HepG2 (cell line): ENCODE measurements around the gene COPS3. TPM values are rescaled to one million over a fixed set of nuclear protein-coding genes. Genes with fewer than 3 reads are reported as not detected.

Experiments
- CERS6 ChIP-seq: sonication (generic); formaldehyde crosslinking; IDR thresholded peaks from 2 replicates; pipeline ENCODE4 v1.5.0; 2020; ENCODE audit warnings: missing genetic modification reagents
- GATA4 ChIP-seq: sonication (generic); IDR thresholded peaks from 2 replicates; pipeline ENCODE4 v1.6.1; 2016; ENCODE audit warnings: antibody characterized with exemption, low read depth, borderline replicate concordance
- NCOA2 ChIP-seq: sonication (generic); formaldehyde crosslinking; IDR thresholded peaks from 2 replicates; pipeline ENCODE4 v1.8.0; 2022; ENCODE audit warnings: inconsistent platforms
- NR2F1 ChIP-seq, 2 experiments: fragments of 450-650 bp in 1 of 2; formaldehyde crosslinking in 1 of 2; IDR thresholded peaks; 2 replicates each; pipeline versions ENCODE4 v1.5.0 to v1.6.1; 2016 to 2020; ENCODE audit warnings: mild to moderate bottlenecking in 1 of 2, missing compliant biosample characterization in 1 of 2, missing genetic modification reagents in 1 of 2, moderate library complexity in 1 of 2
- PHF8 ChIP-seq: sonication (generic); formaldehyde crosslinking; IDR thresholded peaks from 2 replicates; pipeline ENCODE4 v1.5.0; 2020; ENCODE audit warnings: missing genetic modification reagents
- POGZ ChIP-seq: sonication (generic); formaldehyde crosslinking; IDR thresholded peaks from 2 replicates; pipeline ENCODE4 v1.4.0; 2020; ENCODE audit warnings: mild to moderate bottlenecking, missing genetic modification reagents
- PRDM10 ChIP-seq: sonication (generic); formaldehyde crosslinking; IDR thresholded peaks from 2 replicates; pipeline ENCODE4 v1.4.0; 2020; ENCODE audit warnings: low read depth, missing genetic modification reagents
- SALL2 ChIP-seq: sonication (generic); formaldehyde crosslinking; IDR thresholded peaks from 2 replicates; pipeline ENCODE4 v1.8.1; 2023; ENCODE audit warnings: mild to moderate bottlenecking, missing genetic modification reagents, inconsistent platforms
- ZBTB7A ChIP-seq: sonication (generic); formaldehyde crosslinking; IDR thresholded peaks from 2 replicates; pipeline ENCODE4 v1.8.0; 2022; ENCODE audit warnings: mild to moderate bottlenecking, missing genetic modification reagents
- ZKSCAN8 ChIP-seq: IDR thresholded peaks from 2 replicates; pipeline ENCODE4 v1.6.1; 2016; ENCODE audit warnings: borderline replicate concordance, missing genetic modification reagents, missing compliant biosample characterization
- ZMAT5 ChIP-seq: sonication (generic); formaldehyde crosslinking; IDR thresholded peaks from 2 replicates; pipeline ENCODE4 v1.5.0; 2020; ENCODE audit warnings: mild to moderate bottlenecking, low read depth, missing genetic modification reagents, borderline replicate concordance
- ZNF318 ChIP-seq: sonication (generic); formaldehyde crosslinking; IDR thresholded peaks from 2 replicates; pipeline ENCODE4 v1.4.0; 2020; ENCODE audit warnings: mild to moderate bottlenecking, missing genetic modification reagents
- ZNF777 ChIP-seq: sonication (generic); formaldehyde crosslinking; IDR thresholded peaks from 2 replicates; pipeline ENCODE4 v1.4.0; 2020; ENCODE audit warnings: missing genetic modification reagents
- ZNF883 ChIP-seq: sonication (generic); formaldehyde crosslinking; IDR thresholded peaks from 2 replicates; pipeline ENCODE4 v1.5.1; 2020; ENCODE audit warnings: mild to moderate bottlenecking, missing genetic modification reagents; ENCODE audit errors: not compliant biosample characterization
- polyA plus RNA-seq, 8 experiments: library from polyadenylated mRNA; depleted of rRNA in 3 of 8; stranded (reverse) in 7 of 8; unstranded in 1 of 8; fragments of >200 nt; fragmentation: Illumina TruSeq in 4 of 8; extraction: Trizol in 4 of 8; gene quantifications; 2 replicates each; pipeline versions ENCODE4 v1.2.1 to v1.2.3, GENCODE V29; 2011 to 2016; ENCODE audit warnings: low read depth in 4 of 8, missing spikeins in 1 of 8, mixed read lengths in 1 of 8; ENCODE audit not compliant: insufficient read depth in 1 of 8
- total RNA-seq, 5 experiments: library from RNA; depleted of rRNA; stranded (reverse); fragments of >200 nt; fragmentation: Illumina TruSeq; extraction: Trizol; gene quantifications; 2 replicates each; pipeline ENCODE4 v1.2.3, GENCODE V29; 2016; ENCODE audit warnings: low read depth in 1 of 5

The COPS3 gene
- total and polyA plus RNA-seq, 2 of the 13 experiments (the other 11 are each of a cell fraction or from before 2014, with no cell fraction given), result 46.3 to 103 TPM

- no peak for TF ChIP-seq ZNF318
- TF ChIP-seq NR2F1 (CRISPR knock-in tag; IDR thresholded peaks at IDR 0.05), result no peak
- peak; percentile 39; the same call in 1 of the 2 replicates for TF ChIP-seq ZNF777 (CRISPR knock-in tag)
- TF ChIP-seq PHF8, result peak; percentile 93
- no peak for TF ChIP-seq ZMAT5
- 0 out of 2 replicates have a peak, but pooled peaks have one; percentile 20 for TF ChIP-seq CERS6 (CRISPR knock-in tag)
- TF ChIP-seq PRDM10 (CRISPR knock-in tag), result 0 out of 2 replicates have a peak, but pooled peaks have one; percentile 44
- no peak for TF ChIP-seq ZKSCAN8
- TF ChIP-seq NCOA2 (CRISPR knock-in tag), result peak; percentile 45; the same call in 1 of the 2 replicates
- TF ChIP-seq SALL2 (CRISPR knock-in tag), result no peak
- TF ChIP-seq ZNF883 (CRISPR knock-in tag), result peak; percentile 51
- peak; percentile 63 for TF ChIP-seq ZBTB7A
- TF ChIP-seq POGZ (CRISPR knock-in tag), result peak; percentile 77
- no peak for TF ChIP-seq GATA4
Observed at GRCh38 chr17:17280613-17281549, at the start of gene COPS3 (continued).
